ENCODE data around the gene PAGR1. TPM values are rescaled to one million over a fixed set of nuclear protein-coding genes. Genes with fewer than 3 reads are reported as not detected.

The PAGR1 gene
- total and polyA plus RNA-seq, 9 of the 15 experiments (the other 6 are each of a cell fraction or from before 2014, with no cell fraction given): 1.4 to 58.2 (median 16.8) TPM

DNA sequence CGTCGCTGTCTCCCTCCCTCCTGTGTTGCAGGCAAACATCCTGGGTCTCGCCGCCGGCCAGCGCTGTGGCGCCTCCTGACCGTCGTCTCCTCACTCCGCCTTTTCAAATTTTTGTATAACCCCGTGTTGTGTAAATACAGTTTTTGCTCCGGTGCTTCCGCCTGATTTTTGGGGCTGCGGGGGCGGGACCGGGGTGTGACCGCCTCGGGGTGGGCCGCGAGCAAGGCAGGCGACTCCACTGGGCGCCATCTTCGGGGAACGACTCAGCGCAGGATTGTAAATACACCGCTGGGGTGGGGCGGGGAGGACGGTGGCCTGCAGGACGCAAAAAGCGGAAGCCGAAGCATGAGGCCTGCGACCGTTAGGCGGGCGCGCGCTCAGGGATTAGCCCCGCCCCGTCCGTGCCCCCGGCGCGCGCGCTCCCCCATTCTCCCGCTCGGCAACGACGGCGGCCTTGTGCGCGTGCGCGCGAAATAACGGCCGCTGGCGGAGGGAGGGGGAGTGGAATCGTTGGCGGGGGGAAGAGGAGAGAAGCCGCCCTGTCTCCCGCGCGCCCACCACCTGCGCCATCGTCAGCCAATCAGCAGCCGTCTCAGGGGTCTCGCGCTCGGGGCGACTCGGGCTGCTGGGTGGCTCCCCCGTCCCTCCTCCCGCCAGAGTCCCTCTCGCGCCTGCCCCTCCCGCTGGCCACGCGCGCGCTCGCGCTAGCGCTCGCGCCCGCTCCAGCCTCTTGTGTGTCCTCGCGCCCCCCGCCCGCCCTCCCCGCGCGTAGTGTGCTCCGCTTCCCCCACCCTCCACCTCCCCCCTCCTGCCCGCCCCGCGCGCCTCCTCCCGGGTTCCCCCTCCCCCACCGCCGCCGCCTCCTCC is 10.5 kb upstream of the PAGR1 start (continued):
- TF ChIP-seq ZNF668 (CRISPR knock-in tag; IDR thresholded peaks at IDR 0.05): 0 out of 2 replicates have a peak, but pooled peaks have one; percentile 47
- peak; percentile 72 for TF ChIP-seq USF1 (CRISPR knock-in tag; IDR thresholded peaks at IDR 0.05)
- peak; percentile 99 for TF ChIP-seq MAX (CRISPR knock-in tag; IDR thresholded peaks at IDR 0.05)
- TF ChIP-seq HDAC6 (IDR thresholded peaks at IDR 0.05; ENCODE audit: low read depth, low read length): no peak
- no peak for TF ChIP-seq MCM5 (IDR thresholded peaks at IDR 0.05; ENCODE audit: low read depth)
- TF ChIP-seq, protein P1, sequence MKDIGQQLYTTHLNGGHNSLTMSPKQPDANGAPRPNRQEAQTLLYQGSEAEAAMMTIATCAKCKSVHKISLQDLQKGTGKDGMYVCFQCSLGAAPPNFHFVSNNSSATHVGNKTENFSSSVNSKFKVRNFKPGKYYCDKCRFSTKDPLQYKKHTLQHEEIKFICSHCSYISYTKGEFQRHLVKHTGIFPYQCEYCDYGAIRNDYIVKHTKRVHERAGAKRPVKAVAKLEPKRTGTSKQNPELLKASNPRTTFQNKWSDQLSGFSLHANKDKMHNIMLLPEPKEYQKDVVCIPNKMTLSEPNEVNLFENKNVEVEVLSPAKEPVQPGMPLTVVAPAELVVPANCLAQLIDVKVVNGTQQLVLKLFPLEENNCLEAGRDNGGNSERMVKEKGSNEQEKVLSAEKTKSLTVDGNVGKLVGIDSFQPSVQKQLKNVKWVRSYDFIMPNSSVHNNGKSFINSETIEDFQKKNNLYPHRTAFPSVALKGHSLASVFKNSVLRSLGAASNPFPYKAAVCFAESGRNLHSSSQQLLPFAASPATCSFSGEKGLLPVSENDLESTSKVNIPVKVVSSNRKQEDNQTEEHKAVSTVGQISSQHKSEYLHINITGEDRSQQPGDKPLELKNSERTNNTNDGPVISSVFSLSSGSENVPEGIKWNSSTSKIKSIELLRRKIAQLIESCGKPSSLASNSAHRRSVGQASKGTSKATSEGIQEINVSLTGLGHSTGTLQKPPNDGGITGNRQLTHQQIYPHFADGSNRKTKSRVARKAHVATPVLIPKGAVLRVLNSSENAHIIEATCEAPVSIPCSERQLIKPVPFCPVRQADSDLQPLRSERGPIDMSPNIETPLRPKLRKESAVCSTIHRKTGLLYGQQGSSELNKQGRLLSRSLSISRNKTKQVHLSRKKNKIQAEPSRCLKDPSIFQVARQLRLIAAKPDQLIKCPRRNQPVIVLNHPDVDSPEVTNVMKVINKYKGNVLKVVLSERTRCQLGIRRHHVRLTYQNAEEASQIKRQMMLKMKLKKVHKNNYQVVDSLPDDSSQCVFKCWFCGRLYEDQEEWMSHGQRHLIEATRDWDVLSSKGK (CRISPR knock-in tag; IDR thresholded peaks at IDR 0.05): no peak
- TF ChIP-seq CEBPG (CRISPR knock-in tag; IDR thresholded peaks at IDR 0.05): peak; percentile 28; the same call in 1 of the 2 replicates
- no peak for TF ChIP-seq CEBPG (tag; conservative IDR thresholded peaks at IDR 0.05 in 1 of 2, IDR thresholded peaks at IDR 0.05 in 1 of 2)
- 0 out of 2 replicates have a peak, but pooled peaks have one; percentile 17 for TF ChIP-seq RFX7 (CRISPR knock-in tag; IDR thresholded peaks at IDR 0.05)
- TF ChIP-seq, protein P2, sequence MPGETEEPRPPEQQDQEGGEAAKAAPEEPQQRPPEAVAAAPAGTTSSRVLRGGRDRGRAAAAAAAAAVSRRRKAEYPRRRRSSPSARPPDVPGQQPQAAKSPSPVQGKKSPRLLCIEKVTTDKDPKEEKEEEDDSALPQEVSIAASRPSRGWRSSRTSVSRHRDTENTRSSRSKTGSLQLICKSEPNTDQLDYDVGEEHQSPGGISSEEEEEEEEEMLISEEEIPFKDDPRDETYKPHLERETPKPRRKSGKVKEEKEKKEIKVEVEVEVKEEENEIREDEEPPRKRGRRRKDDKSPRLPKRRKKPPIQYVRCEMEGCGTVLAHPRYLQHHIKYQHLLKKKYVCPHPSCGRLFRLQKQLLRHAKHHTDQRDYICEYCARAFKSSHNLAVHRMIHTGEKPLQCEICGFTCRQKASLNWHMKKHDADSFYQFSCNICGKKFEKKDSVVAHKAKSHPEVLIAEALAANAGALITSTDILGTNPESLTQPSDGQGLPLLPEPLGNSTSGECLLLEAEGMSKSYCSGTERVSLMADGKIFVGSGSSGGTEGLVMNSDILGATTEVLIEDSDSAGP (CRISPR knock-in tag; IDR thresholded peaks at IDR 0.05): no peak
- TF ChIP-seq PRDM10 (IDR thresholded peaks at IDR 0.05; ENCODE audit: partially characterized antibody): peak; percentile 82
- TF ChIP-seq CBFA2T3 (IDR thresholded peaks at IDR 0.05): no peak
- TF ChIP-seq NFIX (CRISPR knock-in tag; IDR thresholded peaks at IDR 0.05; ENCODE audit: low read depth): no peak
- TF ChIP-seq, protein P3, sequence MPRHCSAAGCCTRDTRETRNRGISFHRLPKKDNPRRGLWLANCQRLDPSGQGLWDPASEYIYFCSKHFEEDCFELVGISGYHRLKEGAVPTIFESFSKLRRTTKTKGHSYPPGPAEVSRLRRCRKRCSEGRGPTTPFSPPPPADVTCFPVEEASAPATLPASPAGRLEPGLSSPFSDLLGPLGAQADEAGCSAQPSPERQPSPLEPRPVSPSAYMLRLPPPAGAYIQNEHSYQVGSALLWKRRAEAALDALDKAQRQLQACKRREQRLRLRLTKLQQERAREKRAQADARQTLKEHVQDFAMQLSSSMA (CRISPR knock-in tag; IDR thresholded peaks at IDR 0.05): 0 out of 2 replicates have a peak, but pooled peaks have one; percentile 6
- TF ChIP-seq SMC3 (conservative IDR thresholded peaks at IDR 0.05; ENCODE audit: insufficient read depth, low read depth, low read length): no peak

Measured in K562 (cell line).